Activated CD8-positive, alpha-beta memory T cell treated with anti-CD3 and anti-CD28 coated beads for 48 hours (primary cell): ENCODE results near the gene ADIPOR2.
"Not testable (repeated sequence)": the region's sequence is repeated elsewhere in the genome, so short reads cannot be mapped to it uniquely, and the experiment has no call there.

Experiments used
- DNase-seq, 3 experiments: peaks; one replicate each; pipeline ENCODE4 v3.0.0-alpha.2; 2020; ENCODE audit warnings: low read depth in 2 of 3, low spot score in 2 of 3

The ADIPOR2 gene

DNA sequence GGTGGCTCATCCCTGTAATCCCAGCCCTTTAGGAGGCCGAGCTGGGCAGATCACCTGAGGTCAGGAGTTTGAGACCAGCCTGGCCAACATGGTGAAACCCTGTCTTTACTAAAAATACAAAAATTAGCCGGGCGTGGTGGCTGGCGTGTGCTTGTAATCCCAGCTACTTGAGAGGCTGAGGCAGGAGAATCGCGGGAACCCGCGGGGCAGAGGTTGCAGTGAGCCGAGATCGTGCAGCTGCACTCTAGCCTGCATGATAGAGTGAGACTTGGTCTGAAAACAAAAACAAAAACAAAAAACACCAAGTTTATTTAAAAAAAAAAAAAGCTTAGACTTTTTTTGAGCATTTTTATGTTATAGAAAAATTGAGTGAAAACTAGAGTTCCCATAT, 40.8 kb downstream of the ADIPOR2 start:
- DNase-seq, result not testable (repeated sequence)

DNA sequence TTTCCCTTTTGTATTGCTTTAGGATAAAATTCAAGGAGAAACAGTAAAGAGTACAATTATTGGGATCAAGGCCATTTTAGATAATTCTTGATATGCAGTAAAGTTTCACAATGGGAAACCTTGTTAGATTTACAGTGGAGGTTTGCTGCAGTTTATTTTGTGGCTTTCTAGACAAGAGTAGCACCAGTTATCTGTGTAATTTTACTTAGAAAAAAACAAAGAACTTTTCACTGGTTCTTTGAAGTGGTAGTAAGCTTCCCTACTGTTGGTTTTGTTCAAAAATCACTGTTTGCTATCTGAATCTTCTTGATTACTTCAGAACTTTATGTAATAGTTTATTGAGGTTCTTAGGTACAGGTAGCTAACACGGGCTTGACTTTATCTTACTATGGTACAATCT, 42.0 kb downstream of the ADIPOR2 start:
- DNase-seq, result no peak

DNA sequence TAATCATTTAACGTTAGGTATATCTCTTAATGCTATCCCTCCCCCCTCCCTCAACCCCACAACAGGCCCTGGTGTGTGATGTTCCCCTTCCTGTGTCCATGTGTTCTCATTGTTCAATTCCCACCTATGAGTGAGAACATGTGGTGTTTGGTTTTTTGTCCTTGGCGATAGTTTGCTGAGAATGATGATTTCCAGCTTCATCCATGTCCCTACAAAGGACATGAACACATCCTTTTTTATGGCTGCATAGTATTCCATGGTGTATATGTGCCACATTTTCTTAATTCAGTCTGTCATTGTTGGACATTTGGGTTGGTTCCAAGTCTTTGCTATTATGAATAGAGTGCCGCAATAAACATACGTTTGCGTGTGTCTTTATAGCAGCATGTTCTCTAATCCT, 42.8 kb downstream of the ADIPOR2 start:
- DNase-seq, result not testable (repeated sequence)

DNA sequence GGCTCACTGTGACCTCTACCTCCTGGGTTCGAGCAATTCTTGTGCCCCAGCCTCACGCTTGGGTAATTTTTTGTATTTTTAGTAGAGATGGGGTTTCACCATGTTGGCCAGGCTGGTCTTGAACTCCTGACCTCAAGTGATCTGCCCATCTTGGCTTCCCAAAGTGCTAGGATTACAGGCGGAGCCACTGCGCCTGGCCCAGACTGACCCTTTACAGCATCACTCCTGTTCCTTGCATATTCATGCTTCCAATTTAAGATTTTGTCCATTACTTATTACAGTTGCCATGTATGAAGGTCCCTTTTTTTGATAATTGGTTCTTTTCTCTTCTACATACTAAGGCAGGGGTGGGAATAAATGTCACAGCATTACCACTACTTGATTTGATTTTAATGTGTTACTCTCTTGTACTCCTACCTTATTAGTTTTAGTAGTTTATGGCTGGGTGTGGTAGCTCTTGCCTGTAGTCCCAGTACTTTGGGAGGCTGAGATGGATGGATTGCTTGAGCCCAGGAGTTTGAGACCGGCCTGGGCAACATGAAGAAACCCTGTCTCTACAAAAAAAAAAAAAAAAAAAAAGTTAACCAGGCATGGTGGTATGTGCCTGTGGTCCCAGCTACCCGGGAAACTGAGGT, 46.9 kb downstream of the ADIPOR2 start:
- no peak for DNase-seq

DNA sequence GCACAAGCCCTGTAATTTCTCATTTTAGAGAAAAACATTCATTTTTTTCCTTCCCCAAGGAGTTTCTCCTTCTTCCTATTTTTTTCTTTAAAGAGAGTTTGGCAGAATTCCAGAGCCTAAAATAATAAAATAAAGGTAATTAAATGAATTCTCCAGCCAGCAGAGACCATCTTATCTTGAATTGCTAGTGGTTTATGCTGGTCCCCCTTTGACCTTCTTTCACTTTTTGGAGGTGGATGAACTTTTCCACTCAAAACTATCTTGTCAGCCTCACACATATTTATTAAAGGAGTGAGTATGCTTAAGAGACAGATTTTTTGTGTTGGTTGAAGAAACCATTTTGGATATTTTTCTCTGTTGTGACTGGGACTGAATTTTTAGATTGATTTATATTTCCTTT, 47.6 kb downstream of the ADIPOR2 start:
- DNase-seq, result no peak

DNA sequence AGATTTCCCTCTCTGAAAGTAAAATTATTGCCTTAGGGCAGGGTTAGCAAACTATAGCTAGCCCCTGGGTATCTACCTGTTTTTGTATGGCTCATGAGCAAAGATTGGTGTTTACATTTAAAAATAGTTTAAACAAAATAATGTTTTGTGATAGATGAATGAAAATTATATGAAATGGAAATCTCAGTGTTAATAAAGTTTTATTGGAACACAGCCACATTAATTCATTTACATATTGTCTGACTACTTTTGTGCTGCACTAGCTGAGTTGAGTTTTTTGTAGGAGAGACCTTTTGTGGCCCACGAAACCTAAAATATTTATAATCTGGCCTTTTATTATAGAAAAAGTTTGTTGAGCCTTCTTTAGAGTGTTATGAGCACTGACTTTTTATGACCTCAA, 48.5 kb downstream of the ADIPOR2 start:
- no peak for DNase-seq

DNA sequence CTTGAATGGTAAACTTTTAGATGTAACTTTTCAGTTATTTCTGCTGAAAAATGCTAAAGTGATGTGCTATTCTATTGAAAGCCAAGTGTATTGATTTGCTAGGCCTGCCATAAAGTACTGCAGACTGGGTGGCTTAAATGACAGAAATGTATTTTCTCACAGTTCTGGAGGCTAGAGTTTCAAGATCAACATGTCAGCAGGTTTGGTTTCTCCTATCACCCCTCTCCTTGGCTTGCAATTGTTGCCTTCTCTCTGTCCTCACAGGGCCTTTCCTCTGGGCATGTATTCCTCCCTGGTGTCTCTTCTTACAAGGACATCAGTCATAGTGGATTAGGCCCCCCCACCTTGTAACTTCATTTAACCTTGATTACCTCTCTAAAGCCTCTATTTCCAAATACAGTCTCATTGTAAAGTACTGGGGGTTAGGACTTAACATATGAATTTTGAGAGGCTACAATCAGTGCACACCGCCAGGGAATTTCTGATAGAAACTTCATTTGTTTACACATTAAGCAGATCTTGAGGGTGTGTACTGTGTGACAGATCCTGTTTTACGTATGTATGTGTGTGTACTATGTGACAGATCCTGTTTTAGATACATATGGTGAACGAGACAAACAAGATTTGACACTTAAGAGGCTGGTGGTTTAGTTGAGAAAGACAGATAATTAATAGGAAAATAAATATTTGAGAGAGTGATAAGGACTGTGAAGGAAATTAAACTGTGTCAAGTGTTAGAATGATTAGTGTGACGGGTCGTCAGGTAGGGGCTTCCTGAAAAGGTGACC, 49.5 kb downstream of the ADIPOR2 start:
- DNase-seq, result no peak

DNA sequence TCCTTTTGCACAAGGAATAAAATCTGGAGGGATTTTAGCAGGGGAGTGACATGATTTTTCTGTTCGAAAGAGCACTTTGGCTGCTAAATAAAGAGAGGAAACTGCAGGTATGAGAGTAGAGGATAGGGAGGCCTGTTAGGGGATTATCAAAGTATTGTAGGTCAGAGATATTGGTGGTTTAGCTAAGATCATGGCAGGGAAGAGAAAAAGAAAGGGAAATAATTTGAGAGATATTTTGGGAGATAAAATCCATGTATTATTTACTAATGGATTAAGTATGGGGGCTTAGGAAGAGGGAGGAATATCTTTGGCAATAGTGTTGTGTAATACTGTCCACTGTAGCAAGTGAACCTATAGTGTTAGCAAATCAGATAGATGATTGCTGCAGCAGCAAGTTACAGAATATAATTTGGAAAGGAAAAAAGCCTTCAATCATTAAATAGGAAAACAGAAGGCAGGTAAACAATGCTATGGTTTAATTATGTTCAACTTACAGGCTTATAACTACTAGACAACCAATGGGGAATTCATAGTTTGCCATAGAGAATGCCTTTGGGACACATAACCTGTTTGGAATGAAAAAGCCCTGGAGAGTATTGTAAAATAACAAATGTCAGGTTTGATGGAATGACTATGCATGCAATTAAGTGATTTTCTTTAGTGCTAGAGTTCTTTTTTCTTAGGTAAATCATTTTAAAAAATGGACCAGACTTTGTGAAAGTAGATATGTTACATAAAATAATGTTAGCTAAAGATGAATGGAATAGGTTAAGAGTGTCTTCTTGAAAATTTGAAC, 50.5 kb downstream of the ADIPOR2 start:
- DNase-seq, result no peak

DNA sequence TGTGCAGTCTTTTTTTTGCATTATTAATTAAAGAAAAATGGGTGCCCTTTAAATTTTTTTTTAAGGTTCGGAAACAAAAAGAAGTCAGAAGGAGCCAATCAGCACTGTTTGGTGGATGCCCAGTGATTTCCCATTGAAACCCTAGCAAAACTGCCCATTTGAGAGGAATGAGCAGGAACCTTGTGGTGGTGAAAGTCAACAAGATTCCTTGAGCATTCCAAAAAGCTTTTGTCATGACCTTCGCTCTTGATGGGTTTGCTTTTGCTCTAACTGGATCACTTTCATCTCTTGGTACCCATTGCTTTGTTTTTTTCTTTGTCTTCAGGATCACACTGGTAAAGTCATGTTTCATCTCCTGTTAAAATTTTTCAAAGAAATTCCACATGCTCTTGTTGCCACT, 54.1 kb downstream of the ADIPOR2 start:
- no peak for DNase-seq

DNA sequence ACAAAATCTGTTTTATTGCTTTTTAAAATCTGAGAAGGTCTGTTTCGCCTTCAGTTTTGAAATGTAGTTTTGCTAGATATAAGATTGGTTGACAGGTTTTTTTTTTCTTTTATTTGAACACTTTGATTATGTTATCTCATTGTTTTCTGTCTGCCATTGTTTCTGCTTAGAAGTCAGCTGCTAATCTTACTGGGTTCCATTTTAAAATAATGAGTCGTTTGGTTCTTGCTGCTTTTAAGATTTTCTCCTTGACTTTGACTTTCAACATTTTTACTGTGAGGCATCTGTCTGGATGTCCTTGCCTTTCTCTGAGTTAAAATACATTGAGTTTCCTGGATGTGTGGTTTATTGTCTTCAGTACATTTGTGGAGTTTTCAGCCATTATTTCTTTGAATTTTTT, 56.7 kb downstream of the ADIPOR2 start:
- no peak for DNase-seq

DNA sequence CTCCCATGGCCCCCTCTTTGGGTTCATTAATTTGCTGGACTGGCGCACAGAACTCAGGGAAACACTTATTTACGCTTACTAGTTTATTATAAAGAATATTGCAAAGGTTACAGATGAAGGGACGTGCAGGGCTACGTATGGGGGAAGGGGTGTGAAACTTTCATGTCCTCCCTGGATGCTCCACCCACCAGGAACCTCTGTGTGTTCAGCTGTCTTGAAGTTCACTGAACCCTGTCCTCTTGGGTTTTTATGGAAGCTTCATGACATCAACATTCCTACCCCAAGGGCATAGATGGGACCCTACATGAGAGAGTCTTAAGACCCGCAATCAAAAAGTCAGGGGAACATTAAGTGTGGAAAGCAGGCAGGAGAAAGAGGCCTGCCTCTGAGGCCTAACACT, 58.1 kb downstream of the ADIPOR2 start:
- no peak for DNase-seq

DNA sequence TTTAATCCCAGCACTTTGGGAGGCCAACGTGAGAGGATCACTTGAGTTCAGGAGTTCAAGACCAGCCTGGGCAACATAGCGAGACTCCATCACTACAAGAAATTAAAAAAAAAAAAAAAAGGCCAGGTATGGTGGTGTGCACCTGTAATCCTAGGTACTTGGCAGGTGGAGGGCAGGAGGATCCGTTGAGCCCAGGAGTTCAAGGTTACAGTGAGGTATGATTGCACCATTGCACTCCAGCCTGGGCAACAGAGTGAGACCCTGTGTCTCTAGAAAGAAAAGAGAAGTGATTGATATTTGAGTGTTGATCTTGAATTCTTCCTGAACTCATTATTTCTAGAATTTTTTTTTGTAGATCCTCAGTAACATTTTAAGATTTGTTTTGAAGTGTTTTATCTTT, 59.4 kb downstream of the ADIPOR2 start:
- DNase-seq, result no peak

DNA sequence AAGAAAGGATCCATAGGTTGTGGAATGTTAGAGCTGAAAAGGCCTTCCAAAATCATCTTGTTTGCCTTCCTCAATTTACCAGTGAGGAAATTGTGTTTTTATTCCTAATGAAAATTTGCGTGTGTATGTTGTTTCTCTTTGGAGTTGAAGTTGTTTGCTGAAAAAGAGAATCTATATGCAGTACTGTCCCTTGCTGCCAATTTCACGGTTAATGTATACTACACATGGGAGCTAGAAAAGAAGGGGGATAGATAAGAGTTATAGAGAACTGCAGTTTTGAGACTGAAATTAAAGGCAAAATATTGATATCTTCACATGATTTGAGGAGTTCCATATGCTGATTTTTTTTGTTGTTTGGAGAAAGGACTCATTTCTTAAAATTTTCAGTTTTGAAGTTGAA, 67.5 kb downstream of the ADIPOR2 start:
- DNase-seq, result no peak

DNA sequence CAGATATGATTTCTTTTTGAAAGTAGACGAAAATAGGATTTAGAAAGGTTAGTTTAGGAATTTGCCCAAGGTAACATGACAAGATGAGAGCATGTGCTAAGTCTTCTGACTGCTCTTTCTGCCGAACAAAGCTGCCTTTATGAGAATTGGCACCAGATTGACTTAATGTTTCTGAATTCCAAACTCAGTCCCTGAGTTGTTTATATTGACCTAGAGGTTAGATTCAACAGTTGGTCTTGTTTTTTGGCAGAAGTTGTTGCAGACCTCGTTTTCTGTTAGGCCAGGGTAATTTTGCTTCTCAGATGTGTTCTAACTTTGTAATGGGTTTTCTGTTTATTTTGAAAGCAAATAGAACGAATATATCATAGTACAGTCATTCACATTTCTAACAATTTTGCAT, 68.0 kb downstream of the ADIPOR2 start:
- no peak for DNase-seq

DNA sequence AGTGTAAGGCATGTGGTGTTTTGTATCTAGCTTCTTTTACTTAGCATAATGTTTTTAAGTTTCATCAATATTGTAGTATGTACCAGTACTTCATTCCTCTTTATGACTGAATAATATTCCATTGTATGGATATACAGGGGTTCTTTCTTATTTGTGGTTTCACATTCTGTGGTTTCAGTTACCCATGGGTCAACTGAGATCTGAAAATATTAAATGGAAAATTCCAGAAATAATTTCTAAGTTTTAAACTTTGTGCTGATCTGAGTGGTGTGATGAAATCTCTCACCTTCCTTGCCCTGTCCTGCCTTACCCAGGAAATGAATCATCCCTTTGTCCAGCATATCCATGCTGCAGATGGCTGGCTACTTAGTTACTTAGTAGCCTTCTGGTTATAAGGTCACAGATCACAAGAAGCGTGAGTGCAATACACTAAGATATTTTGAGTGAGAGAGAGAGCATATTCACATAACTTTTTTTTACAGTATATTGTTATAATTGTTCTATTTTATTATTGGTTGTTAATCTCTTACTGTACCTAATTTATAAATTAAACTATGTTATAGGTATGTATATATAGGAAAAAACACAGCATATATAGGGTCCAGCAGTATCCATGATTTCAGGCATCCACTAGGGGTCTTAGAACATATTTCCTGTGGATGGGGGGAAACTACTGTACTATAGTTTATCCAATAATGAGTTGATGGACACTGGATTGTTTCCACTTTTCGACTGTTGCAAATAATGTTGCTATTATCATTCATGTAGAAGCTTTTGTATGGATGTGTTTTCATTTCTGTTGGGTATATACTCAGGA, 69.9 kb downstream of the ADIPOR2 start:
- no peak for DNase-seq

DNA sequence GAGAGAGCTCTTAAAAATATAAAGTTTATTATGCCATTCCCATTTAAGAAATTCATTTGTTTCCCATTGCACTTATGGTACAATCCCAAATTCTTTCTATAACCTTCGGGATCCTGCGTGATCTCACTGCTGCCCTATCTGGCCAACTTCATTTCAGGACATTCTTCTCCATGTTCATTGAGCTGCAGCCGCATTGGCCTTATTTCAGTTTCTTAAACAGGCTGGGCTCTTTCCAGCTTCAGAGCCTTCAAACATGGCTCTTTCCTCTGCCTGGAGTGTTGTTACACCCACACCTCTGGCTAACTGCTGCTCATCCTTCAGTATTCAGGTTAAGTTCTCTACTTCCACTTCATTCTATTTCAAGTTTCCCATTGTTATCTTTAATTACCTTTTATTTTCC, 71.0 kb downstream of the ADIPOR2 start:
- no peak for DNase-seq

DNA sequence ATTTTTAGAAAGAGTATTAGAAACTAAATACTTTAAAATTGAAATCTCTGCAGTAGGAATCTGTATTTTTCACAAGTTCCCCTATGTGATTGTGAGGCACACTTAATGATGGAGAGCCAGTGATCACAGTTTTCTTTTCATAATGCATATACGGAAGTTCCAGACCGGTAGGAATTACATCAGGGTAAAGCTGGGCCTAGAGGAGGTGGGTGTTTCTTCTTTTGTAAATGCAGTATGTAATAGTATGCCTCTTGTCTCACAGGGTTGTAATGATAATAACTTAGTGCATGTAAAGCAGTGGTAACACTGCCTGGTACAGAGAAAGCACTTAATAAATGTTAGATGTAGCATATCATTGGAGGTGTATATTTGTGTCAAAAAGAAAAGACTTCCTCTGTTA, 72.3 kb downstream of the ADIPOR2 start:
- DNase-seq, result no peak

DNA sequence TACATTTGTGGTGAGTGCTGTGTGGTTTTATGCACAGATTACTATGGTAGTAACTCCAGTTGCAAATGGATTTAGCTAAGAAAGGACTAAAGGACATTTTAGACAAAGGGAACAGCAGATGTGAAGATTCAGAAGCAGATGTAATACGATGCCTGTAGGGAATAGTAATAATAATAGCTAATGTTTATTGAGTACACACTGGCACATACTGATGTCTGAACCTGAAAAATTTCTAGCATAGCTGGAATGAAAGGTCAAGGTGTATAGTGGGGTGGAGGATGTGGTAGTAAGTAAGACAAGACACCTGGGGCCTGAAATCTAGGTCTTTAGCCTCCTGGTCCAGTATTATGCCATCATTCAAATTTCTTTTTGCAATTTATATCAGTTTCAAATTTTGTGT, 75.2 kb downstream of the ADIPOR2 start:
- no peak for DNase-seq

DNA sequence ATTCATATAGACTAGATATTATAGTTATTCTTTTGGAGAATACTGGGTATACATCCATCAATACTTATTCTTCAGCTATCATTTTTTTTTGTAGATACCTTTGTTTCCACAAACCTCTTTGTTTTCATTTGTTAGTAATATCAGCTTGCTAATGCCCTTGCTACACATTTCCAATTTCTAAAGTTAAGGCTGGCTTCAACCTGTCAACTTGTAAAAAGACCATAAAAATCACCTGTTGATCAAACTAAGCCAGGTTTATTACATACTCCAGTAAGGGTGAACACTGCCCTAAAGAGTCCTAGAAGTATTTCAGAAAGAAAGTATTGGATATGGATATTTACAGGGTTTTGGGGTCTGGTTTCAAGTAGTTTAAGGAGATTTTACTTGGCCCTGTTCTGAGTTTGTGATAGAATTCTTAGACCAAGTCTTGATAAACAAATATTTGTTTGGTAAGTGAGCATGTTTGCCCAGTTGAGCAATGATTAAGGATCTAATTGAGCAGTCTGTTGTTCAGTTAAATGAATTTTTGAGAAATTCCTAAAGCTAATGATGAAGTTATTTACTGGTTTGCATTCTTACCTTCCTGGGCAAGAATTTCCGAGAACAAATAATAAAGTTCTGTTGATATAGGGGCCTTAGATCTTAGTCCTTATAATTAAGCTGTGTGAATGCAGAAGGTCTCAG, 76.7 kb downstream of the ADIPOR2 start:
- DNase-seq, result no peak

DNA sequence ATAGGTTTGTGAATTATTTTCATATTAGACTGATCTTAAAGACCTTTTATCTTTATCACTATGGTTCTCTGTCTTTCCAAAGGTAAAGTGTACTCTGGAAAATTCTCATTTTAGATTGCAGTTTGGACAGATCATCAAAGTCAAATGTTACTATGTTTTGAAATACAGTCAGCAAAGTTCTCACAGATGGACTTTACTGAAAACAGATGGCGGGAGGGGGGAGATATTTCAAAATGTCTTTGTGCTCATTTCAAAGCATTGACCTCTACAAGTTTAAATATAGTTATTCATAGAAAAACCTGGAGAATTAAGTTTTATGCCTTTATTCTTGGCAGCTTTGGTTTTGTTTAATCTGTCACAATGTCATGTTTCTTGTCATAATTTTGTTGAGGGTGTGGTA, 77.7 kb downstream of the ADIPOR2 start:
- DNase-seq, result no peak
